K562 (cell line): Measurements from ENCODE around the gene PILRA. TPM values are rescaled to one million over a fixed set of nuclear protein-coding genes. Genes with fewer than 3 reads are reported as not detected.
"Not testable (repeated sequence)": the region's sequence is repeated elsewhere in the genome, so short reads cannot be mapped to it uniquely, and the experiment has no call there.

ENCODE experiments used
- ATAC-seq: fragments of 200-7000 bp; cut with Tn5 transposase; 3 replicates; pipeline ENCODE4 v1.9.1; 2020; ENCODE audit warnings: moderate library complexity
- BruUV-seq: library from RNA; stranded (reverse); fragments of 400-500 nt; replicated peaks from 2 replicates; lab custom pipeline; 2021; lab: Mats Ljungman, UMichigan
- CTCF ChIA-PET: fragments of 300-600 bp; formaldehyde crosslinking; extraction: SDS; loops from one replicate; lab custom pipeline; 2021; ENCODE audit warnings: low intra/inter-chr PET ratio; lab: Yijun Ruan, JAX
- POLR2A ChIA-PET: fragments of 300-600, 350-650 bp; sonication (Branson Sonifier 250); formaldehyde crosslinking; extraction: SDS; loops from one replicate; lab custom pipeline; 2021; ENCODE audit warnings: antibody characterized with exemption, inconsistent platforms; lab: Yijun Ruan, JAX
- DNase-seq, 4 experiments: peaks; one replicate each; pipeline versions ENCODE4 v3.0.0 to v3.0.0-alpha.2; 2011 to 2018; ENCODE audit warnings: low spot score in 3 of 4, mixed read lengths in 3 of 4; ENCODE audit errors: extremely low read depth in 1 of 4
- FAIRE-seq: peaks from 2 replicates; lab custom pipeline; 2011; peaks lifted over from hg19 to GRCh38; lab: Jason Lieb, UNC
- H2AFZ ChIP-seq: 2 replicates; pipeline ENCODE4 v1.6.0; 2011; ENCODE audit warnings: low read depth, low read length, control low read depth, inconsistent platforms
- H3K27ac ChIP-seq: fragments of 200-600 bp; 3 replicates; pipeline ENCODE4 v1.8.0; 2011; ENCODE audit warnings: low read depth, mild to moderate bottlenecking, control low read depth, inconsistent platforms, low read length, moderate library complexity, mixed read lengths; ENCODE audit errors: extremely low read depth
- H3K27me3 ChIP-seq, 2 experiments: fragments of 300-600 bp in 1 of 2; 2 replicates in 1 of 2; 3 replicates in 1 of 2; pipeline versions ENCODE4 v1.6.0 to v1.8.0; 2011; ENCODE audit warnings: inconsistent platforms in 2 of 2, low read length in 2 of 2, mild to moderate bottlenecking in 1 of 2, mixed read lengths in 1 of 2, moderate library complexity in 1 of 2; ENCODE audit not compliant: control insufficient read depth in 2 of 2, insufficient read depth in 2 of 2
- H3K36me3 ChIP-seq: fragments of 300-600 bp; 3 replicates; pipeline ENCODE4 v1.8.0; 2011; ENCODE audit warnings: mild to moderate bottlenecking, low read length, inconsistent platforms; ENCODE audit not compliant: control insufficient read depth, insufficient read depth
- H3K4me1 ChIP-seq, 2 experiments: fragments of 200-600 bp in 1 of 2; replicated peaks in 1 of 2; 2 replicates in 1 of 2; 3 replicates in 1 of 2; pipeline versions ENCODE4 v1.5.1 to v1.8.0; 2011; ENCODE audit warnings: inconsistent platforms in 2 of 2, low read length in 2 of 2, mild to moderate bottlenecking in 1 of 2, mixed read lengths in 1 of 2, moderate library complexity in 1 of 2; ENCODE audit not compliant: control insufficient read depth in 2 of 2, insufficient read depth in 2 of 2
- H3K4me2 ChIP-seq: 2 replicates; pipeline ENCODE4 v1.6.1; 2011; ENCODE audit warnings: low read length, control low read depth, inconsistent platforms, mixed read lengths; ENCODE audit not compliant: insufficient read depth
- H3K4me3 ChIP-seq: fragments of 200-600 bp; sonication (generic), shearing (Covaris generic); 2 replicates; pipeline ENCODE4 v1.5.1; 2016; ENCODE audit warnings: control low read depth, inconsistent platforms
- H3K79me2 ChIP-seq: fragments of 200-600 bp; 3 replicates; pipeline ENCODE4 v1.8.0; 2011; ENCODE audit warnings: low read length, inconsistent platforms; ENCODE audit not compliant: control insufficient read depth, insufficient read depth
- H3K9ac ChIP-seq, 2 experiments: 2 replicates each; pipeline versions ENCODE4 v1.6.0 to v1.6.1; 2011; ENCODE audit warnings: low read depth in 2 of 2, low read length in 2 of 2, control low read depth in 1 of 2, inconsistent platforms in 1 of 2, mild to moderate bottlenecking in 1 of 2, mixed read lengths in 1 of 2; ENCODE audit not compliant: insufficient read depth in 1 of 2
- H3K9me1 ChIP-seq: one replicate; pipeline ENCODE4 v1.6.0; 2011; ENCODE audit warnings: inconsistent platforms, mild to moderate bottlenecking, low read length, moderate library complexity; ENCODE audit not compliant: control insufficient read depth, insufficient read depth
- H3K9me3 ChIP-seq: replicated peaks from 2 replicates; pipeline ENCODE4 v1.5.1; 2011; ENCODE audit warnings: low read depth, low read length, inconsistent platforms; ENCODE audit not compliant: control insufficient read depth, insufficient read depth
- H4K20me1 ChIP-seq: replicated peaks from 2 replicates; pipeline ENCODE4 v1.6.1; 2011; ENCODE audit warnings: low read length, inconsistent platforms, mixed read lengths; ENCODE audit not compliant: control insufficient read depth, insufficient read depth
- CTCF ChIP-seq, 3 experiments: IDR thresholded peaks in 2 of 3; conservative IDR thresholded peaks in 1 of 3; 2 replicates each; pipeline ENCODE4 v1.5.1; 2011 to 2012; ENCODE audit warnings: low read length in 3 of 3, mild to moderate bottlenecking in 3 of 3, control low read depth in 2 of 3, improper control_type of control experiment in 1 of 3, inconsistent platforms in 1 of 3, low read depth in 1 of 3, mixed read lengths in 1 of 3, moderate library complexity in 1 of 3; ENCODE audit not compliant: insufficient read depth in 2 of 3
- CTCFL ChIP-seq: IDR thresholded peaks from 2 replicates; pipeline ENCODE4 v1.6.1; 2011; ENCODE audit warnings: borderline replicate concordance, low read depth, mild to moderate bottlenecking, moderate library complexity, low read length; ENCODE audit not compliant: insufficient read depth, poor library complexity, severe bottlenecking
- ERF ChIP-seq: fragments of 450-650 bp; formaldehyde crosslinking; IDR thresholded peaks from 2 replicates; pipeline ENCODE4 v1.4.0; 2020; ENCODE audit warnings: mild to moderate bottlenecking, mixed read lengths
- RAD21 ChIP-seq, 2 experiments: fragments of 250-450 bp in 1 of 2; fragments of 450-650 bp in 1 of 2; sonication (Bioruptor Pico) in 1 of 2; formaldehyde crosslinking in 1 of 2; IDR thresholded peaks in 1 of 2; conservative IDR thresholded peaks in 1 of 2; 2 replicates each; pipeline versions ENCODE4 v1.4.0 to v1.8.0; 2020 to 2022; ENCODE audit warnings: mild to moderate bottlenecking in 2 of 2, moderate library complexity in 1 of 2
- ZNF511 ChIP-seq: sonication (generic); formaldehyde crosslinking; IDR thresholded peaks from 2 replicates; pipeline ENCODE4 v1.8.0; 2022; ENCODE audit warnings: mild to moderate bottlenecking, missing genetic modification reagents
- WGBS: fragments of 100-300 bp; shearing (Covaris generic); methylation state at CpG from one replicate; pipeline ENCODE4 v1.1.6; 2016; ENCODE audit warnings: low coverage, mixed read lengths; ENCODE audit not compliant: insufficient coverage; ENCODE audit errors: missing lambda C conversion rate; 5-methylcytosine and 5-hydroxymethylcytosine counted together
- in situ Hi-C: fragments of 300-500 bp; cut with MboI; formaldehyde crosslinking; loops from 4 replicates; pipeline ENCODE4 v1.15.0; 2018; ENCODE audit warnings: inconsistent platforms, mixed read lengths
- intact Hi-C: fragments of 100-400 bp; cut with micrococcal nuclease; formaldehyde crosslinking; loops from 2 replicates; pipeline ENCODE4 v1.14.2; 2022
- polyA plus RNA-seq, 8 experiments: library from polyadenylated mRNA; depleted of rRNA in 4 of 8; stranded (reverse) in 5 of 8; unstranded in 3 of 8; fragments of >200 nt; fragmentation: Nextera tagmentation in 2 of 8; fragmentation: Illumina TruSeq in 1 of 8; extraction: Ambion mirVana in 2 of 8; extraction: Trizol in 1 of 8; gene quantifications; 2 replicates each; pipeline versions ENCODE4 v1.2.1 to v1.2.3, GENCODE V29; 2011 to 2014; ENCODE audit warnings: inconsistent platforms in 1 of 8, missing spikeins in 1 of 8
- total RNA-seq, 7 experiments: library from RNA; depleted of rRNA in 6 of 7; stranded (reverse); fragments of >200 nt in 6 of 7; fragmentation: Illumina TruSeq in 2 of 7; extraction: Trizol in 2 of 7; gene quantifications; 2 replicates each; pipeline versions ENCODE4 v1.2.1 to v1.2.3, GENCODE V29; 2011 to 2021; ENCODE audit warnings: low replicate concordance in 1 of 7

Gene PILRA
- total and polyA plus RNA-seq, 9 of the 15 experiments (the other 6 are each of a cell fraction or from before 2014, with no cell fraction given), result 0.13 to 1.8 (median 0.62) TPM

GRCh38 chr7:100372694-100373093 lies 593 bp upstream of the PILRA start:
- BruUV-seq, result no TSS peak
- no peaks in the 10 kb centered on the region for H4K20me1 ChIP-seq
- in situ Hi-C loops (no loop called here), intact Hi-C loops (loop anchor here (5.0 kb wide), 1 partner anchor 35 kb away; no protein-coding TSS in a partner anchor)
- H3K9me3 ChIP-seq, result no peaks in the 10 kb centered on the region
- FAIRE-seq (no peak), ATAC-seq (peak; percentile 3), DNase-seq (no peak)
- no peaks in the 10 kb centered on the region for H3K79me2 ChIP-seq
- H3K4me3 ChIP-seq, result no peak overlapping the region
- H3K36me3 ChIP-seq, result no peaks in the 10 kb centered on the region
- 76% methylated on average over 6 of the region's 6 CpGs for WGBS
- no peaks in the 10 kb centered on the region for H3K9me1 ChIP-seq
- ChIA-PET CTCF (no interaction called here), POLR2A (no interaction called here)
- no peaks in the 10 kb centered on the region for H3K27me3 ChIP-seq
- no peak overlapping the region for H2AFZ ChIP-seq
- H3K9ac ChIP-seq, result peak overlapping the region in 1 of 2 experiments; percentile 76; a peak in 2 of 4 replicates
- H3K4me1 ChIP-seq, result peaks cover 4 to 43% of the 10 kb centered on the region in 2 experiments; a peak in 4 of 5 replicates
- no peak overlapping the region for H3K4me2 ChIP-seq
- TF ChIP-seq ERF (CRISPR knock-in tag), result no peak
- TF ChIP-seq ZNF511, result 0 out of 2 replicates have a peak, but pooled peaks have one; percentile 3
- H3K27ac ChIP-seq, result 0 out of 3 replicates have a peak overlapping the region, but pooled peaks have one; percentile 22

GRCh38 chr7:100373870-100374598 lies 747 bp downstream of the PILRA start:
- peak; percentile 77 for ATAC-seq
- intact Hi-C loops, result loop anchor here (5.0 kb wide), 1 partner anchor 33 kb away; no protein-coding TSS in a partner anchor
- H3K9me3 ChIP-seq, BruUV-seq, H3K9me1 ChIP-seq, in situ Hi-C loops, H4K20me1 ChIP-seq, H3K4me2 ChIP-seq, H3K27ac ChIP-seq, H3K4me3 ChIP-seq, CTCF ChIA-PET, H3K27me3 ChIP-seq, H3K79me2 ChIP-seq, H3K36me3 ChIP-seq: not testable (repeated sequence)
- DNase-seq, result peak in 1 of 4 experiments; percentile 50
- WGBS, result 43% methylated on average over 14 of the region's 15 CpGs
- Histone ChIP-seq H3K9ac (peak overlapping the region in 1 of 2 experiments; percentile 70; a peak in 1 of 4 replicates), H2AFZ (peak overlapping the region; percentile 69), H3K4me1 (peaks cover 4 to 40% of the 10 kb centered on the region in 2 experiments; a peak in 4 of 5 replicates)
- POLR2A ChIA-PET, result interaction anchor here (1.2 to 1.5 kb wide), 3 partner anchors 17 to 55 kb away, joined by 3 to 5 read pairs (median 5); partner anchors contain the start of gene MEPCE
- TF ChIP-seq RAD21 (CRISPR knock-in tag; conservative IDR thresholded peaks at IDR 0.05 in 1 of 2, IDR thresholded peaks at IDR 0.05 in 1 of 2) (peak in 1 of 2 experiments; percentile 35; a peak in 1 of 4 replicates), CTCFL (peak; percentile 63), CTCF (IDR thresholded peaks at IDR 0.05 in 2 of 3, conservative IDR thresholded peaks at IDR 0.05 in 1 of 3; ENCODE audit: insufficient read depth in 2 of 3, low read depth in 1 of 3, low read length in 3 of 3) (peak in 1 of 3 experiments; percentile 32; a peak in 2 of 6 replicates)
- peak; percentile 91 for FAIRE-seq
